ENCODE data around the gene IRGQ. TPM values are rescaled to one million over a fixed set of nuclear protein-coding genes. Genes with fewer than 3 reads are reported as not detected.

The IRGQ gene
- total RNA-seq, 4 donors from 2014 or later, result 9.6 to 18.4 (median 15.1) TPM

GRCh38 chr19:43541920-43542650 lies 53.8 kb downstream of the IRGQ start:
- H3K36me3 ChIP-seq, result peaks cover 0 to 94% (median 4%) of the 10 kb centered on the region in 3 donors
- H3K9me3 ChIP-seq, result no peaks in the 10 kb centered on the region
- H3K27me3 ChIP-seq, result no peaks in the 10 kb centered on the region
- no peak overlapping the region for H3K4me3 ChIP-seq
- TF ChIP-seq POLR2A (IDR thresholded peaks at IDR 0.05) (no peak), CTCF (IDR thresholded peaks at IDR 0.05) (no peak)
- no peaks in the 10 kb centered on the region for H3K4me1 ChIP-seq
- H3K27ac ChIP-seq, result no peak overlapping the region
- WGBS, 2 donors, result 92 to 95% methylated on average over 5 of the region's 5 CpGs
- intact Hi-C loops (cut with DNase I), result no loop called here
- no peak for DNase-seq

GRCh38 chr19:43540381-43540780 lies 55.6 kb downstream of the IRGQ start:
- H3K9me3 ChIP-seq, result no peaks in the 10 kb centered on the region
- H3K36me3 ChIP-seq, result peaks cover 0 to 85% (median 4%) of the 10 kb centered on the region in 3 donors
- WGBS, 2 donors, result 83 to 100% methylated on average over 3 of the region's 3 CpGs
- no peak for TF ChIP-seq CTCF (IDR thresholded peaks at IDR 0.05)
- no peak for TF ChIP-seq POLR2A (IDR thresholded peaks at IDR 0.05)
- no peak overlapping the region for H3K27ac ChIP-seq
- H3K4me1 ChIP-seq, result peaks cover 0 to 3% (median 0%) of the 10 kb centered on the region in 3 donors
- no peaks in the 10 kb centered on the region for H3K27me3 ChIP-seq
- H3K4me3 ChIP-seq, result no peak overlapping the region
- intact Hi-C loops (cut with DNase I), result no loop called here
- no peak for DNase-seq

- Histone ChIP-seq H3K4me1 (peaks cover 0 to 18% (median 5%) of the 10 kb centered on the region in 3 donors), H3K4me3 (no peak overlapping the region), H3K27ac (no peak overlapping the region), H3K36me3 (peaks cover 0 to 71% (median 4%) of the 10 kb centered on the region in 3 donors), H3K27me3 (no peaks in the 10 kb centered on the region), H3K9me3 (no peaks in the 10 kb centered on the region)
- intact Hi-C loops (cut with DNase I), result loop anchor here (10.0 kb wide), 1 partner anchor 56 kb away; the partner anchor contains the start of genes IRGQ and ZNF576
- TF ChIP-seq POLR2A (IDR thresholded peaks at IDR 0.05), result no peak
- no peak for TF ChIP-seq CTCF (IDR thresholded peaks at IDR 0.05)
- DNase-seq, result no peak
Observed at GRCh38 chr19:43538922-43539321, 57.0 kb downstream of the IRGQ start.

GRCh38 chr19:43534816-43535761 lies 60.8 kb downstream of the IRGQ start:
- no peaks in the 10 kb centered on the region for H3K27me3 ChIP-seq
- H3K4me1 ChIP-seq, result peaks cover 8 to 47% (median 14%) of the 10 kb centered on the region in 3 donors
- no peak for TF ChIP-seq POLR2A (IDR thresholded peaks at IDR 0.05)
- peak in 5 of 6 experiments; percentile 30 to 63 (median 47) for TF ChIP-seq CTCF (IDR thresholded peaks at IDR 0.05)
- peaks cover 0 to 32% (median 0%) of the 10 kb centered on the region in 3 donors for H3K36me3 ChIP-seq
- 64 to 70% methylated on average over 24 to 30 of the region's 62 CpGs for WGBS, 2 donors
- DNase-seq, result no peak
- intact Hi-C loops (cut with DNase I), result loop anchor here (10.0 kb wide), 1 partner anchor 60 kb away; the partner anchor contains the start of genes IRGQ and ZNF576
- H3K27ac ChIP-seq, result peak overlapping the region; percentile 16 to 97 (median 94)
- H3K9me3 ChIP-seq, result no peaks in the 10 kb centered on the region
- no peak overlapping the region for H3K4me3 ChIP-seq

Other genes with a start within 250 kb of the IRGQ start
- 10 to 100 TPM in 1 of 4 donors, 1 to 10 TPM in 2, under 1 TPM in 1; 0.19 to 13.2 (median 5.1) TPM for gene CD177, start 242.4 kb downstream of the IRGQ start, total RNA-seq
- 1 to 10 TPM in 1 of 4 donors, under 1 TPM in 1, not detected in 2; 0.53 to 3.4 TPM for gene TEX101, start 181.2 kb downstream of the IRGQ start, total RNA-seq
- gene LYPD3, start 130.5 kb downstream of the IRGQ start, total RNA-seq, result 100 to 1,000 TPM; 312 to 823 (median 569) TPM
- 10 to 100 TPM; 45.3 to 92.8 (median 61.9) TPM for gene PHLDB3, start 91.4 kb downstream of the IRGQ start, total RNA-seq
- gene ETHE1, start 68.9 kb downstream of the IRGQ start, total RNA-seq, result 100 to 1,000 TPM in 2 of 4 donors, 10 to 100 TPM in 2; 66.6 to 126 (median 98.5) TPM
- gene ZNF575, start 62.9 kb downstream of the IRGQ start, total RNA-seq, result not detected
- gene XRCC1, start 20.6 kb downstream of the IRGQ start, total RNA-seq, result 10 to 100 TPM; 12.3 to 23.8 (median 18.6) TPM
- gene PINLYP, start 20.3 kb downstream of the IRGQ start, total RNA-seq, result 10 to 100 TPM in 2 of 4 donors, 1 to 10 TPM in 2; 1.9 to 23.3 (median 9.3) TPM
- 10 to 100 TPM in 2 of 4 donors, 1 to 10 TPM in 2; 4.2 to 16.8 (median 10.0) TPM for gene ZNF576, start 461 bp upstream of the IRGQ start, total RNA-seq
- gene SRRM5, start 16.0 kb upstream of the IRGQ start, total RNA-seq, result under 1 TPM in 1 of 4 donors, not detected in 3; 0.38 TPM
- gene ZNF428, start 23.5 kb upstream of the IRGQ start, total RNA-seq, result 10 to 100 TPM in 2 of 4 donors, 1 to 10 TPM in 2; 7.9 to 19.3 (median 11.8) TPM
- gene CADM4, start 43.7 kb upstream of the IRGQ start, total RNA-seq, result 10 to 100 TPM in 3 of 4 donors, 1 to 10 TPM in 1; 8.8 to 22.8 (median 10.5) TPM
- 10 to 100 TPM in 1 of 4 donors, 1 to 10 TPM in 3; 6.7 to 31.9 (median 8.0) TPM for gene PLAUR, start 74.0 kb upstream of the IRGQ start, total RNA-seq
- not detected for gene IRGC, start 119.9 kb upstream of the IRGQ start, total RNA-seq
- gene SMG9, start 158.8 kb upstream of the IRGQ start, total RNA-seq, result 10 to 100 TPM; 16.0 to 22.7 (median 21.1) TPM
- gene KCNN4, start 184.8 kb upstream of the IRGQ start, total RNA-seq, result 10 to 100 TPM in 1 of 4 donors, 1 to 10 TPM in 3; 3.2 to 16.9 (median 5.3) TPM
- 10 to 100 TPM in 3 of 4 donors, 1 to 10 TPM in 1; 9.9 to 32.0 (median 22.4) TPM for gene LYPD5, start 206.3 kb upstream of the IRGQ start, total RNA-seq
- gene ZNF283, start 231.2 kb upstream of the IRGQ start, total RNA-seq, result 10 to 100 TPM in 1 of 4 donors, 1 to 10 TPM in 3; 1.5 to 19.1 (median 6.5) TPM

Measured in esophagus squamous epithelium (tissue), 5 donors.